Activated CD4-positive, alpha-beta T cell treated with anti-CD3 and anti-CD28 coated beads for 1 hour (primary cell): ENCODE results near the gene PLEKHA5.
"Not testable (repeated sequence)": the region's sequence is repeated elsewhere in the genome, so short reads cannot be mapped to it uniquely, and the experiment has no call there.

Source experiments
- DNase-seq: peaks from one replicate; pipeline ENCODE4 v3.0.0-alpha.2; 2020

Gene PLEKHA5

GRCh38 chr12:19285793-19286448, 156.4 kb downstream of the PLEKHA5 start:
- no peak for DNase-seq

GRCh38 chr12:19287302-19287701, 157.8 kb downstream of the PLEKHA5 start:
- no peak for DNase-seq

GRCh38 chr12:19288161-19288560, 158.6 kb downstream of the PLEKHA5 start:
- no peak for DNase-seq

- no peak for DNase-seq
Measured at GRCh38 chr12:19288603-19289244, 159.2 kb downstream of the PLEKHA5 start.

- no peak for DNase-seq
Measured at GRCh38 chr12:19298836-19299605, 169.5 kb downstream of the PLEKHA5 start.

GRCh38 chr12:19299765-19300164, 170.2 kb downstream of the PLEKHA5 start:
- DNase-seq: no peak

GRCh38 chr12:19301223-19301622, 171.7 kb downstream of the PLEKHA5 start:
- DNase-seq: no peak

GRCh38 chr12:19301688-19302087, 172.2 kb downstream of the PLEKHA5 start:
- no peak for DNase-seq

GRCh38 chr12:19302100-19302640, 172.6 kb downstream of the PLEKHA5 start:
- no peak for DNase-seq

GRCh38 chr12:19303496-19303895, 174.0 kb downstream of the PLEKHA5 start:
- no peak for DNase-seq

GRCh38 chr12:19304149-19304750, 174.7 kb downstream of the PLEKHA5 start:
- DNase-seq: no peak

- not testable (repeated sequence) for DNase-seq
Measured at GRCh38 chr12:19305621-19306020, 176.1 kb downstream of the PLEKHA5 start.

GRCh38 chr12:19306366-19306765, 176.8 kb downstream of the PLEKHA5 start:
- DNase-seq: no peak

- DNase-seq: no peak
Measured at GRCh38 chr12:19307451-19307850, 177.9 kb downstream of the PLEKHA5 start.

GRCh38 chr12:19311165-19311564, 181.6 kb downstream of the PLEKHA5 start:
- DNase-seq: no peak

GRCh38 chr12:19312637-19313036, 183.1 kb downstream of the PLEKHA5 start:
- DNase-seq: no peak

- DNase-seq: no peak
Measured at GRCh38 chr12:19316425-19316824, 186.9 kb downstream of the PLEKHA5 start.

- no peak for DNase-seq
Measured at GRCh38 chr12:19322376-19322775, 192.8 kb downstream of the PLEKHA5 start.

- no peak for DNase-seq
Measured at GRCh38 chr12:19323805-19324204, 194.3 kb downstream of the PLEKHA5 start.

- no peak for DNase-seq
Measured at GRCh38 chr12:19326102-19326501, 196.6 kb downstream of the PLEKHA5 start.

GRCh38 chr12:19332196-19332595, 202.7 kb downstream of the PLEKHA5 start:
- DNase-seq: no peak

- no peak for DNase-seq
Measured at GRCh38 chr12:19338405-19338804, 208.9 kb downstream of the PLEKHA5 start.

- DNase-seq: not testable (repeated sequence)
Measured at GRCh38 chr12:19350850-19351249, 221.3 kb downstream of the PLEKHA5 start.
